Adrenal gland (tissue), 5 donors: Measurements from ENCODE around the gene TMEM221.

ENCODE experiments used
- POLR2A ChIP-seq, 2 donors: fragments of 450-650 bp; IDR thresholded peaks; one replicate each; pipeline ENCODE4 v1.6.1; 2017; ENCODE audit warnings: antibody characterized with exemption in 2 of 2, mild to moderate bottlenecking in 2 of 2, moderate library complexity in 1 of 2
- TF ChIP-seq, protein P1 (sequence below), 6 experiments: fragments of 450-650 bp in 4 of 6; fragments of 200-600 bp in 2 of 6; sonication (generic) in 1 of 6; IDR thresholded peaks; 1 replicate in 5 of 6; 2 replicates in 1 of 6; pipeline versions ENCODE4 v1.5.1 to v1.8.0; 2016 to 2021; ENCODE audit warnings: antibody characterized with exemption in 6 of 6, mild to moderate bottlenecking in 2 of 6, moderate library complexity in 1 of 6
- donor health status: DM: no; HTN: no; CAD: no.

DNA sequence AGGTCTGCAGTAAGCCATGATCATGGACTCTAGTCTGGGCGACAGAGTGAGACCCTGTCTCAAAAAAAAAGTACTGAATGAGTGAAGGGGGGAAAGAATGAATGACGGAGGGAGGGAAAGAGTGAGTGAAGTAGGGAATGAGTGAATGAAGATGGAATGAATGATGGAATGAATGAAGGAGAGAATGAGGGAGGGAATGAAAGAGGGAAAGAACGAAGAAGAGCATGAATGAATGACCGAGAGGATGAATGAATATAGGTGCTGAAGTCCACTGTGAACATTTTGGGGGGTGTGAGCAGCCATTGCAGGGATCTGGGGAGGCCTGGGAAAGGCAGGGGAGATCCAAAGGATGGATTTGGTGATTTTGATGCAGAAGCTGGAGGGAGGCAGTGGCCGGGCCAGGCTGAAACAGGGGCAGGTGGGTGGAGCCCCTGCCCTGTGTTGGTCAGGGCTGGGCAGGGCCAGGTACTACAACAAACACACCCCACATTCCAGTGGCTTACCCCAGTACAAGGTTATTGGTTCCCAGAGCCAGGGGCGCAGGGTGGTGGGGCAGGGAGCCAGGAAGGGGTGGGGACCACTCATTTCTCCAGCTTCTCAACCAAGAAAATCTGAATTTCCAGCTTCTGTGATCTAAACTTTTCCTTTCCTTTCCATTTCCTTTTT, 36.2 kb upstream of the TMEM221 start:
- TF ChIP-seq, protein P1, sequence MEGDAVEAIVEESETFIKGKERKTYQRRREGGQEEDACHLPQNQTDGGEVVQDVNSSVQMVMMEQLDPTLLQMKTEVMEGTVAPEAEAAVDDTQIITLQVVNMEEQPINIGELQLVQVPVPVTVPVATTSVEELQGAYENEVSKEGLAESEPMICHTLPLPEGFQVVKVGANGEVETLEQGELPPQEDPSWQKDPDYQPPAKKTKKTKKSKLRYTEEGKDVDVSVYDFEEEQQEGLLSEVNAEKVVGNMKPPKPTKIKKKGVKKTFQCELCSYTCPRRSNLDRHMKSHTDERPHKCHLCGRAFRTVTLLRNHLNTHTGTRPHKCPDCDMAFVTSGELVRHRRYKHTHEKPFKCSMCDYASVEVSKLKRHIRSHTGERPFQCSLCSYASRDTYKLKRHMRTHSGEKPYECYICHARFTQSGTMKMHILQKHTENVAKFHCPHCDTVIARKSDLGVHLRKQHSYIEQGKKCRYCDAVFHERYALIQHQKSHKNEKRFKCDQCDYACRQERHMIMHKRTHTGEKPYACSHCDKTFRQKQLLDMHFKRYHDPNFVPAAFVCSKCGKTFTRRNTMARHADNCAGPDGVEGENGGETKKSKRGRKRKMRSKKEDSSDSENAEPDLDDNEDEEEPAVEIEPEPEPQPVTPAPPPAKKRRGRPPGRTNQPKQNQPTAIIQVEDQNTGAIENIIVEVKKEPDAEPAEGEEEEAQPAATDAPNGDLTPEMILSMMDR (IDR thresholded peaks at IDR 0.05): no peak
- no peak for TF ChIP-seq POLR2A (IDR thresholded peaks at IDR 0.05)
